Parathyroid adenoma (tissue), 2 donors: ENCODE results near the gene LLCFC1.

Experiments
- H2AFZ ChIP-seq: fragments of 300-600 bp; sonication (generic); one replicate; pipeline ENCODE4 v1.7.0; 2017; ENCODE audit warnings: antibody characterized with exemption, mild to moderate bottlenecking
- H3K27ac ChIP-seq: fragments of 300-600 bp; sonication (generic); one replicate; pipeline ENCODE4 v1.7.0; 2017
- H3K27me3 ChIP-seq: fragments of 300-600 bp; sonication (generic); one replicate; pipeline ENCODE4 v1.7.0; 2017; ENCODE audit warnings: low read length; ENCODE audit not compliant: control insufficient read depth, insufficient read depth
- H3K36me3 ChIP-seq: fragments of 300-600 bp; sonication (generic); one replicate; pipeline ENCODE4 v1.7.0; 2017; ENCODE audit warnings: low read length; ENCODE audit not compliant: control insufficient read depth, insufficient read depth
- H3K4me1 ChIP-seq: fragments of 300-600 bp; sonication (generic); one replicate; pipeline ENCODE4 v1.7.0; 2017; ENCODE audit warnings: control low read depth
- H3K4me2 ChIP-seq: fragments of 300-600 bp; sonication (generic); one replicate; pipeline ENCODE4 v1.7.0; 2017; ENCODE audit warnings: low read length
- H3K4me3 ChIP-seq: fragments of 300-600 bp; sonication (generic); one replicate; pipeline ENCODE4 v1.7.0; 2017; ENCODE audit warnings: low read depth, low read length
- H3K79me2 ChIP-seq: fragments of 300-600 bp; sonication (generic); one replicate; pipeline ENCODE4 v1.7.0; 2017; ENCODE audit warnings: control low read depth
- H3K9ac ChIP-seq: fragments of 300-600 bp; sonication (generic); one replicate; pipeline ENCODE4 v1.7.0; 2017; ENCODE audit warnings: mild to moderate bottlenecking
- H3K9me3 ChIP-seq: fragments of 300-600 bp; sonication (generic); one replicate; pipeline ENCODE4 v1.7.0; 2017; ENCODE audit warnings: low read length; ENCODE audit not compliant: control insufficient read depth
- TF ChIP-seq, protein P1 (sequence below): fragments of 300-600 bp; sonication (generic); IDR thresholded peaks from one replicate; pipeline ENCODE4 v1.7.0; 2017; ENCODE audit warnings: antibody characterized with exemption, mild to moderate bottlenecking
- donor health status: primary hyperparathyroidism.

Gene LLCFC1

GRCh38 chr7:142914121-142914520 is 25.2 kb upstream of the LLCFC1 start:
- H3K4me3 ChIP-seq = no peak overlapping the region
- no peaks in the 10 kb centered on the region for H3K9me3 ChIP-seq
- no peak overlapping the region for H3K4me2 ChIP-seq
- H3K27ac ChIP-seq = no peak overlapping the region
- H3K36me3 ChIP-seq = no peaks in the 10 kb centered on the region
- H3K4me1 ChIP-seq = no peaks in the 10 kb centered on the region
- H3K79me2 ChIP-seq = no peaks in the 10 kb centered on the region
- TF ChIP-seq, protein P1, sequence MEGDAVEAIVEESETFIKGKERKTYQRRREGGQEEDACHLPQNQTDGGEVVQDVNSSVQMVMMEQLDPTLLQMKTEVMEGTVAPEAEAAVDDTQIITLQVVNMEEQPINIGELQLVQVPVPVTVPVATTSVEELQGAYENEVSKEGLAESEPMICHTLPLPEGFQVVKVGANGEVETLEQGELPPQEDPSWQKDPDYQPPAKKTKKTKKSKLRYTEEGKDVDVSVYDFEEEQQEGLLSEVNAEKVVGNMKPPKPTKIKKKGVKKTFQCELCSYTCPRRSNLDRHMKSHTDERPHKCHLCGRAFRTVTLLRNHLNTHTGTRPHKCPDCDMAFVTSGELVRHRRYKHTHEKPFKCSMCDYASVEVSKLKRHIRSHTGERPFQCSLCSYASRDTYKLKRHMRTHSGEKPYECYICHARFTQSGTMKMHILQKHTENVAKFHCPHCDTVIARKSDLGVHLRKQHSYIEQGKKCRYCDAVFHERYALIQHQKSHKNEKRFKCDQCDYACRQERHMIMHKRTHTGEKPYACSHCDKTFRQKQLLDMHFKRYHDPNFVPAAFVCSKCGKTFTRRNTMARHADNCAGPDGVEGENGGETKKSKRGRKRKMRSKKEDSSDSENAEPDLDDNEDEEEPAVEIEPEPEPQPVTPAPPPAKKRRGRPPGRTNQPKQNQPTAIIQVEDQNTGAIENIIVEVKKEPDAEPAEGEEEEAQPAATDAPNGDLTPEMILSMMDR = no peak
- no peak overlapping the region for H3K9ac ChIP-seq
- no peak overlapping the region for H2AFZ ChIP-seq
- no peaks in the 10 kb centered on the region for H3K27me3 ChIP-seq

GRCh38 chr7:142915315-142915714 is 24.0 kb upstream of the LLCFC1 start:
- no peak overlapping the region for H3K27ac ChIP-seq
- no peak overlapping the region for H3K4me3 ChIP-seq
- no peaks in the 10 kb centered on the region for H3K27me3 ChIP-seq
- H3K36me3 ChIP-seq = no peaks in the 10 kb centered on the region
- no peak overlapping the region for H2AFZ ChIP-seq
- no peak overlapping the region for H3K4me2 ChIP-seq
- TF ChIP-seq, protein P1 = no peak
- no peaks in the 10 kb centered on the region for H3K79me2 ChIP-seq
- H3K9me3 ChIP-seq = no peaks in the 10 kb centered on the region
- no peaks in the 10 kb centered on the region for H3K4me1 ChIP-seq
- no peak overlapping the region for H3K9ac ChIP-seq

- TF ChIP-seq, protein P1 = no peak
- no peaks in the 10 kb centered on the region for H3K27me3 ChIP-seq
- no peaks in the 10 kb centered on the region for H3K79me2 ChIP-seq
- no peak overlapping the region for H2AFZ ChIP-seq
- H3K4me3 ChIP-seq = no peak overlapping the region
- no peaks in the 10 kb centered on the region for H3K9me3 ChIP-seq
- no peak overlapping the region for H3K4me2 ChIP-seq
- no peak overlapping the region for H3K9ac ChIP-seq
- H3K36me3 ChIP-seq = no peaks in the 10 kb centered on the region
- no peaks in the 10 kb centered on the region for H3K4me1 ChIP-seq
- H3K27ac ChIP-seq = no peak overlapping the region
Measured at GRCh38 chr7:142916508-142916907, 22.8 kb upstream of the LLCFC1 start.

GRCh38 chr7:142917447-142917846 is 21.8 kb upstream of the LLCFC1 start:
- Histone ChIP-seq H3K79me2 (no peaks in the 10 kb centered on the region), H3K27ac (no peak overlapping the region), H3K27me3 (no peaks in the 10 kb centered on the region), H3K9ac (no peak overlapping the region), H3K9me3 (no peaks in the 10 kb centered on the region), H3K36me3 (no peaks in the 10 kb centered on the region), H3K4me3 (no peak overlapping the region), H3K4me1 (no peaks in the 10 kb centered on the region), H3K4me2 (no peak overlapping the region), H2AFZ (no peak overlapping the region)
- TF ChIP-seq, protein P1 = no peak

DNA sequence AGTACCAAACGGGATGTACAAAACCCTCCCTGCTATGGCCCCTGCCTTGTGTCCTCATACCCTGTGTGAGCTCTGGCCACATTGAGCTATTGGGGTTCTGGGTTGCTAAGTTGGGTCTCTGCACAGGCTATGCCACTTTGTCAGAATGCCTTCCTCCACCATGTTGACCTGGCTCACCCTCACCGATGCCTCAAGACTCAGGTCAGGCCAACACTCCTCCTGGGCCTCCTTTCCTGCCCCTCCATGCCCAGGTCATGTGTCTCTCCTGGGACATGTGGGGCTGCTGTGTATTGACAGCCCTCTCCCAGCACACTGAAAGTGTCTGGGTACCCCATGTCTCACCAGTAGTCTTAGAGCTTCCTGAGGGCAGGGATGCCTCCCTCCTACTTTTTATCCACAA is 20.4 kb upstream of the LLCFC1 start:
- no peaks in the 10 kb centered on the region for H3K4me1 ChIP-seq
- H3K36me3 ChIP-seq = no peaks in the 10 kb centered on the region
- H3K4me3 ChIP-seq = no peak overlapping the region
- H3K27me3 ChIP-seq = no peaks in the 10 kb centered on the region
- TF ChIP-seq, protein P1 = no peak
- no peak overlapping the region for H3K9ac ChIP-seq
- no peaks in the 10 kb centered on the region for H3K9me3 ChIP-seq
- H2AFZ ChIP-seq = no peak overlapping the region
- no peaks in the 10 kb centered on the region for H3K79me2 ChIP-seq
- no peak overlapping the region for H3K27ac ChIP-seq
- H3K4me2 ChIP-seq = no peak overlapping the region
